ENCODE measurements around the gene AKAP7.
A peak's percentile ranks its signal among the peaks of the same experiment; 100 is the strongest.

The AKAP7 gene

GRCh38 chr6:131205481-131206244, 70.4 kb downstream of the AKAP7 start:
- no peak for DNase-seq

GRCh38 chr6:131206463-131207251, 71.4 kb downstream of the AKAP7 start:
- no peak for DNase-seq

- no peak for DNase-seq
These were observed 73.5 kb downstream of the AKAP7 start for GRCh38 chr6:131208787-131209186.

GRCh38 chr6:131210469-131210868, 75.2 kb downstream of the AKAP7 start:
- DNase-seq, result no peak

GRCh38 chr6:131212024-131212423, 76.8 kb downstream of the AKAP7 start:
- DNase-seq, result no peak

- DNase-seq, result no peak
These were observed 77.6 kb downstream of the AKAP7 start for GRCh38 chr6:131212913-131213312.

GRCh38 chr6:131213501-131213990, 78.3 kb downstream of the AKAP7 start:
- DNase-seq, result no peak

- no peak for DNase-seq
These were observed 80.0 kb downstream of the AKAP7 start for GRCh38 chr6:131215219-131215618.

GRCh38 chr6:131216246-131216645, 81.0 kb downstream of the AKAP7 start:
- DNase-seq, result no peak

- no peak for DNase-seq
These were observed 87.5 kb downstream of the AKAP7 start for GRCh38 chr6:131222773-131223172.

- no peak for DNase-seq
These were observed 88.1 kb downstream of the AKAP7 start for GRCh38 chr6:131223416-131223815.

- no peak for DNase-seq
These were observed 89.9 kb downstream of the AKAP7 start for GRCh38 chr6:131225127-131225526.

- DNase-seq, result no peak
These were observed 90.7 kb downstream of the AKAP7 start for GRCh38 chr6:131225959-131226358.

GRCh38 chr6:131226459-131227157, 91.3 kb downstream of the AKAP7 start:
- DNase-seq, result no peak

GRCh38 chr6:131227158-131227543, 91.9 kb downstream of the AKAP7 start:
- DNase-seq, result no peak

GRCh38 chr6:131231103-131231502, 95.8 kb downstream of the AKAP7 start:
- peak; percentile 17 to 48 for DNase-seq

GRCh38 chr6:131231891-131232290, 96.6 kb downstream of the AKAP7 start:
- DNase-seq, result no peak

- DNase-seq, result no peak
These were observed 109.7 kb downstream of the AKAP7 start for GRCh38 chr6:131244942-131245341.

- DNase-seq, result peak; percentile 69 to 75
These were observed 114.9 kb downstream of the AKAP7 start for GRCh38 chr6:131250122-131250521.

GRCh38 chr6:131250936-131251335, 115.7 kb downstream of the AKAP7 start:
- no peak for DNase-seq

- no peak for DNase-seq
These were observed 116.4 kb downstream of the AKAP7 start for GRCh38 chr6:131251590-131252199.

- no peak for DNase-seq
These were observed 120.2 kb downstream of the AKAP7 start for GRCh38 chr6:131255434-131255833.

- no peak for DNase-seq
These were observed 120.6 kb downstream of the AKAP7 start for GRCh38 chr6:131255911-131256310.
